ENCODE data around the gene HDAC4. TPM values are rescaled to one million over a fixed set of nuclear protein-coding genes. Genes with fewer than 3 reads are reported as not detected.

The HDAC4 gene
- total and polyA plus RNA-seq, 9 donors, result 10.1 to 17.6 (median 13.3) TPM

- H3K27me3 ChIP-seq (ENCODE audit: control insufficient read depth, insufficient read depth, low read length), result no peaks in the 10 kb centered on the region
- 81% methylated on average over 15 of the region's 18 CpGs for WGBS (ENCODE audit: insufficient coverage)
- peaks cover 30% of the 10 kb centered on the region for H3K4me1 ChIP-seq (ENCODE audit: control insufficient read depth, insufficient read depth, low read length)
- H3K36me3 ChIP-seq (ENCODE audit: control insufficient read depth, insufficient read depth, low read length), result peaks cover 27% of the 10 kb centered on the region
- DNase-seq, result no peak
- H3K4me3 ChIP-seq (ENCODE audit: low read length), result no peak overlapping the region
- H3K9me3 ChIP-seq (replicated peaks; ENCODE audit: control insufficient read depth, low read depth, low read length), result no peaks in the 10 kb centered on the region
- H3K27ac ChIP-seq (ENCODE audit: low read length), result no peak overlapping the region
Measured at GRCh38 chr2:239118675-239119211, 282.1 kb downstream of the HDAC4 start.

GRCh38 chr2:239118264-239118663 is 282.6 kb downstream of the HDAC4 start:
- Histone ChIP-seq H3K4me3 (ENCODE audit: low read length) (no peak overlapping the region), H3K27me3 (ENCODE audit: control insufficient read depth, insufficient read depth, low read length) (no peaks in the 10 kb centered on the region), H3K36me3 (ENCODE audit: control insufficient read depth, insufficient read depth, low read length) (peaks cover 24% of the 10 kb centered on the region), H3K9me3 (replicated peaks; ENCODE audit: control insufficient read depth, low read depth, low read length) (no peaks in the 10 kb centered on the region), H3K4me1 (ENCODE audit: control insufficient read depth, insufficient read depth, low read length) (peaks cover 34% of the 10 kb centered on the region), H3K27ac (ENCODE audit: low read length) (no peak overlapping the region)
- DNase-seq, result no peak
- WGBS (ENCODE audit: insufficient coverage), result 84% methylated on average over 24 of the region's 26 CpGs

DNA sequence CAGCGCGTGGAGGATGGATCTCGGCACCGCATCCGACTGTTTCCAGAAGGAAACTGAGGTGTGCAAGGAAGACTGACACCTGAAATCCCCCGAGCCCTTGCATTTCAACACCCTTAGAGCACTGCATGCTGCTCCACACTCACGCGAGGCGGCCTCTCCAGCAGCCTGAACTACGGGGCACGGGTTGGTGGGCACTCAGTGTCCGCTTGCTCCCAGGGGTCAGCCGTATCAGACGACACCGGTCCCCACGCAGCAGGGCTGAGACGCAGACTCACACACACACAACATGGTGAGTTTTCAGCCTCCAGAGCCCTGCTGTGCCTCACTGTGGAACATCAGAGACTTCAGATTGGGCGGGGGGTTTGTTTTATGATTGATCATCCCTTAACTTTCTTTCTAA is 283.0 kb downstream of the HDAC4 start:
- H3K9me3 ChIP-seq (replicated peaks; ENCODE audit: control insufficient read depth, low read depth, low read length), result no peaks in the 10 kb centered on the region
- H3K4me3 ChIP-seq (ENCODE audit: low read length), result no peak overlapping the region
- WGBS (ENCODE audit: insufficient coverage), result 86% methylated on average over 14 of the region's 18 CpGs
- H3K27me3 ChIP-seq (ENCODE audit: control insufficient read depth, insufficient read depth, low read length), result no peaks in the 10 kb centered on the region
- DNase-seq, result no peak
- H3K4me1 ChIP-seq (ENCODE audit: control insufficient read depth, insufficient read depth, low read length), result peaks cover 35% of the 10 kb centered on the region
- peaks cover 24% of the 10 kb centered on the region for H3K36me3 ChIP-seq (ENCODE audit: control insufficient read depth, insufficient read depth, low read length)
- H3K27ac ChIP-seq (ENCODE audit: low read length), result no peak overlapping the region

DNA sequence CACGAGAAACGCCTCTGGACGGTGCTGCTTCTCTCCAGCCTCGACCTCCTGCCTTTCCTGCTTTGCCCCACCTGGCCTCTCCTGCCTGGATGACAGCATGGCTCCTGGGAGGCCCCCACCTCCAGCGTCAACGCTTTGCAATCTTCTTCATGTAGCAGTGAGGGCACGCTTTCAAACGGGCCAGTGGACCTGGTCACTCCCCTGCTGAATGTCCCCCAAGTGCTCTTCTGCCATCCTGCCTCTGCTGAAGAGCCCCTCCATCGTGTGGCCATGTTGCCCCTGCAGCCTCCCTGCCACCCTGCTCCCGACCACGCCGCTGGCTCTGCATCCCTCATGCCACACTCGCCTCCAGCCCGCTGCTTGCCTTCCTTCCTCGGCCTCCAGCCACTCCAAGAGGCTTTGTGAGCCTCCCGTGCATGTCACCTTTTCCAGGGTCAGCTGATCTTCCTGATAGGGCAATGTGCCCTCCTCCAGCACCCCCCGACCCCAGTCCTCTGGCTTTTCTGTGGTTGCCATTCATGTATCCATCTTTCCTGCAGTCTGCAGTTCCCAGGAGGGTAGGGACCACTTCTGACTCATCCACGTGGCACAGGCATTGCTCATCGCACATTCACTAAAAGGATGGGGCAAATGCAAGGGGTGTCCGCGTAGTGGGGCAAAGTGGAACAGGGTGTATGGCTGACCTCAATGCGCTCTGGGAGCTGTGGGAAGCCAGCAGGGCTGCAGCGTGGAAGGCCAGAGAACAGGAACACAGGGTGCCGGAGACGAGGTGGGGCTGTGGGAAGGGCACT is 284.2 kb downstream of the HDAC4 start:
- Histone ChIP-seq H3K4me3 (ENCODE audit: low read length) (no peak overlapping the region), H3K36me3 (ENCODE audit: control insufficient read depth, insufficient read depth, low read length) (peaks cover 30% of the 10 kb centered on the region), H3K27ac (ENCODE audit: low read length) (no peak overlapping the region), H3K9me3 (replicated peaks; ENCODE audit: control insufficient read depth, low read depth, low read length) (no peaks in the 10 kb centered on the region), H3K4me1 (ENCODE audit: control insufficient read depth, insufficient read depth, low read length) (peaks cover 33% of the 10 kb centered on the region), H3K27me3 (ENCODE audit: control insufficient read depth, insufficient read depth, low read length) (no peaks in the 10 kb centered on the region)
- 88% methylated on average over 24 of the region's 25 CpGs for WGBS (ENCODE audit: insufficient coverage)
- DNase-seq, result no peak

- Histone ChIP-seq H3K4me3 (ENCODE audit: low read length) (no peak overlapping the region), H3K27me3 (ENCODE audit: control insufficient read depth, insufficient read depth, low read length) (no peaks in the 10 kb centered on the region), H3K27ac (ENCODE audit: low read length) (no peak overlapping the region), H3K36me3 (ENCODE audit: control insufficient read depth, insufficient read depth, low read length) (peaks cover 32% of the 10 kb centered on the region), H3K9me3 (replicated peaks; ENCODE audit: control insufficient read depth, low read depth, low read length) (no peaks in the 10 kb centered on the region), H3K4me1 (ENCODE audit: control insufficient read depth, insufficient read depth, low read length) (peaks cover 28% of the 10 kb centered on the region)
- WGBS (ENCODE audit: insufficient coverage), result 85% methylated on average over 9 of the region's 9 CpGs
- no peak for DNase-seq
Measured at GRCh38 chr2:239115616-239116015, 285.2 kb downstream of the HDAC4 start.

- H3K36me3 ChIP-seq (ENCODE audit: control insufficient read depth, insufficient read depth, low read length), result peaks cover 41% of the 10 kb centered on the region
- peaks cover 28% of the 10 kb centered on the region for H3K4me1 ChIP-seq (ENCODE audit: control insufficient read depth, insufficient read depth, low read length)
- peak overlapping the region; percentile 1 for H3K27ac ChIP-seq (ENCODE audit: low read length)
- no peaks in the 10 kb centered on the region for H3K27me3 ChIP-seq (ENCODE audit: control insufficient read depth, insufficient read depth, low read length)
- WGBS (ENCODE audit: insufficient coverage), result 87% methylated on average over 24 of the region's 25 CpGs
- DNase-seq, result no peak
- no peak overlapping the region for H3K4me3 ChIP-seq (ENCODE audit: low read length)
- no peaks in the 10 kb centered on the region for H3K9me3 ChIP-seq (replicated peaks; ENCODE audit: control insufficient read depth, low read depth, low read length)
Measured at GRCh38 chr2:239114616-239115265, 286.1 kb downstream of the HDAC4 start.

- WGBS (ENCODE audit: insufficient coverage), result 16% methylated on average over 8 of the region's 9 CpGs
- Histone ChIP-seq H3K27ac (ENCODE audit: low read length) (peak overlapping the region; percentile 1), H3K27me3 (ENCODE audit: control insufficient read depth, insufficient read depth, low read length) (no peaks in the 10 kb centered on the region), H3K36me3 (ENCODE audit: control insufficient read depth, insufficient read depth, low read length) (peaks cover 47% of the 10 kb centered on the region), H3K4me1 (ENCODE audit: control insufficient read depth, insufficient read depth, low read length) (peaks cover 28% of the 10 kb centered on the region), H3K4me3 (ENCODE audit: low read length) (no peak overlapping the region), H3K9me3 (replicated peaks; ENCODE audit: control insufficient read depth, low read depth, low read length) (no peaks in the 10 kb centered on the region)
- no peak for DNase-seq
Measured at GRCh38 chr2:239114119-239114581, 286.7 kb downstream of the HDAC4 start.

DNA sequence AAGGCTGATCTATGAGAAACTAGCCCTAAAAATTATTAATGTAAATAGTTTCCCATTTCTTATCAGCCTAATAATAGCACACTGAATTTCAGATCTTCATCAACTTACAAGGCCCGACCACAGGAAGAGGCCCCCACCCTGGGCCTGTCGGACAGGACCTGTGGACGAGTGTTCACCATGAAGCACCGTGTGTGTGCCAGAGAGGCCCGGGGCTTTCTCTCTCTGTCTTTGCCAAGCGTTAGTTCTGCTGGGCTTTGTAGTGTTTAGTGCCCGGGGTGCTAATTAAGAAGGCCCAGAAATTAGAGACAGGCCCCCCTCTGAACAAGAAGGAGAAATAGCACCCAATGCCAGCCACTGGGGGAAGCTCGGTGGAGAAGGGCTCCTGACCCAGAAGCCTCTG is 287.2 kb downstream of the HDAC4 start:
- no peak for DNase-seq
- no peak overlapping the region for H3K4me3 ChIP-seq (ENCODE audit: low read length)
- peaks cover 52% of the 10 kb centered on the region for H3K36me3 ChIP-seq (ENCODE audit: control insufficient read depth, insufficient read depth, low read length)
- peaks cover 28% of the 10 kb centered on the region for H3K4me1 ChIP-seq (ENCODE audit: control insufficient read depth, insufficient read depth, low read length)
- H3K9me3 ChIP-seq (replicated peaks; ENCODE audit: control insufficient read depth, low read depth, low read length), result no peaks in the 10 kb centered on the region
- H3K27ac ChIP-seq (ENCODE audit: low read length), result no peak overlapping the region
- no CpG with 5 or more reads among the region's 8 CpGs for WGBS (ENCODE audit: insufficient coverage)
- no peaks in the 10 kb centered on the region for H3K27me3 ChIP-seq (ENCODE audit: control insufficient read depth, insufficient read depth, low read length)

GRCh38 chr2:239113171-239113570 is 287.6 kb downstream of the HDAC4 start:
- DNase-seq, result no peak
- WGBS (ENCODE audit: insufficient coverage), result 32% methylated on average over 4 of the region's 12 CpGs
- H3K4me3 ChIP-seq (ENCODE audit: low read length), result no peak overlapping the region
- peaks cover 28% of the 10 kb centered on the region for H3K4me1 ChIP-seq (ENCODE audit: control insufficient read depth, insufficient read depth, low read length)
- H3K27ac ChIP-seq (ENCODE audit: low read length), result no peak overlapping the region
- H3K9me3 ChIP-seq (replicated peaks; ENCODE audit: control insufficient read depth, low read depth, low read length), result no peaks in the 10 kb centered on the region
- H3K36me3 ChIP-seq (ENCODE audit: control insufficient read depth, insufficient read depth, low read length), result peaks cover 55% of the 10 kb centered on the region
- H3K27me3 ChIP-seq (ENCODE audit: control insufficient read depth, insufficient read depth, low read length), result no peaks in the 10 kb centered on the region

DNA sequence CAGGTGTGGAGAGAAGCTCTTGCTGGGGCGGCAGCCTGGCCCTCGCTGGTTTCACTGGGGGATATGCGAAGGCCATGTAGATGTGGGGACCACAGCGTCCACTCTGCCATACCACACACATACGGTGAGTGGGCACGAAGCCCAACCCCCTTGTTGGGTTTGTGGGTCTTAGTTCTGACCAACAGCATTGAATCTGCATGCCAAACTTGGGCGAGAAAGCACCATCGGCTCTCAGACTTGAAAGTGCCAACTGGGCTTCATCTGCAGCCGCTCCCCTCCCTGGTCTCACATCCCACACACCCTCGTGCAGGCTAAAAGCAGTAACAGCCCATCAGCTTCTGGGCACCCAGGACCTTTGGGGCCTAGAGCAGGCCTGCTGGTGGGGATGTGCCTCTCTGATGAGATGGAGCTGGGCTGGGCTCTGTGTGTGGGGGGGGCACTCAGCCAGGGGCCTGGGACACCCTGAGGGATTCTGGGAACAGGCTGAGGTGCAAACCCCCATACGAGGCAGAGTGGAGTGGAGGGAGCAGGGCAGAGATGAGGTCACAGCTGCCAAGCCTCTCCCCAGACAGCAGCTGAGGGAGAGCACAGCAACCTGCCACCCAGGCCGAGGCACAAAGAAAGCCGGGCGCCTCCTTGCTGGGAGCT is 288.6 kb downstream of the HDAC4 start:
- no peaks in the 10 kb centered on the region for H3K9me3 ChIP-seq (replicated peaks; ENCODE audit: control insufficient read depth, low read depth, low read length)
- H3K27me3 ChIP-seq (ENCODE audit: control insufficient read depth, insufficient read depth, low read length), result no peaks in the 10 kb centered on the region
- no peak for DNase-seq
- WGBS (ENCODE audit: insufficient coverage), result 82% methylated on average over 10 of the region's 14 CpGs
- peak overlapping the region; percentile 29 for H3K27ac ChIP-seq (ENCODE audit: low read length)
- H3K36me3 ChIP-seq (ENCODE audit: control insufficient read depth, insufficient read depth, low read length), result peaks cover 62% of the 10 kb centered on the region
- H3K4me3 ChIP-seq (ENCODE audit: low read length), result no peak overlapping the region
- peaks cover 30% of the 10 kb centered on the region for H3K4me1 ChIP-seq (ENCODE audit: control insufficient read depth, insufficient read depth, low read length)

Data from muscle of leg (tissue), 11 donors.